GM12873 (cell line): ENCODE data around the gene NEUROD4.

Experiments
- TF ChIP-seq, protein P1 (sequence below): IDR thresholded peaks from 2 replicates; pipeline ENCODE4 v1.5.1; 2012; ENCODE audit warnings: low read depth, mild to moderate bottlenecking, moderate library complexity, low read length, control low read depth; ENCODE audit not compliant: insufficient read depth; ENCODE audit errors: missing control alignments

NEUROD4 gene

DNA sequence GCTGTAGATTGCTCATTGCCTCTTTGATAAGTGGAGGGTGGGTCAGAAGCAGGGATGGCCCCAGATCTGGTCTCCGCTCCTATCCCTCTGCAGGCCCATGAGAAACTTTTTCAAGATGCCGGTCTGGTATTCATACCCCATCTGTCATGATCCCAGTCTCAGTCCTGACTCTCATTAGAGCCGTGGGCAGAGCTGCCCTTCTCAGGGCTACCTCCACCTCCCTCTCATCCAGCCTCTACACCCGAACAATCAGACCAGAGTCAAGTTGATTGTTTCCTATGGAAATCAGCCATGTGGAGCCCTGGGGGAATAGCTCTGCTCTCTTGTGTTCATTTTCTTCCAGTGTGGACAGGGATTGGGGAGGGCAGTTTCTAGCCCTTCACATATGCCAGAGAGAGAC, 45.8 kb downstream of the NEUROD4 start:
- TF ChIP-seq, protein P1, sequence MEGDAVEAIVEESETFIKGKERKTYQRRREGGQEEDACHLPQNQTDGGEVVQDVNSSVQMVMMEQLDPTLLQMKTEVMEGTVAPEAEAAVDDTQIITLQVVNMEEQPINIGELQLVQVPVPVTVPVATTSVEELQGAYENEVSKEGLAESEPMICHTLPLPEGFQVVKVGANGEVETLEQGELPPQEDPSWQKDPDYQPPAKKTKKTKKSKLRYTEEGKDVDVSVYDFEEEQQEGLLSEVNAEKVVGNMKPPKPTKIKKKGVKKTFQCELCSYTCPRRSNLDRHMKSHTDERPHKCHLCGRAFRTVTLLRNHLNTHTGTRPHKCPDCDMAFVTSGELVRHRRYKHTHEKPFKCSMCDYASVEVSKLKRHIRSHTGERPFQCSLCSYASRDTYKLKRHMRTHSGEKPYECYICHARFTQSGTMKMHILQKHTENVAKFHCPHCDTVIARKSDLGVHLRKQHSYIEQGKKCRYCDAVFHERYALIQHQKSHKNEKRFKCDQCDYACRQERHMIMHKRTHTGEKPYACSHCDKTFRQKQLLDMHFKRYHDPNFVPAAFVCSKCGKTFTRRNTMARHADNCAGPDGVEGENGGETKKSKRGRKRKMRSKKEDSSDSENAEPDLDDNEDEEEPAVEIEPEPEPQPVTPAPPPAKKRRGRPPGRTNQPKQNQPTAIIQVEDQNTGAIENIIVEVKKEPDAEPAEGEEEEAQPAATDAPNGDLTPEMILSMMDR: no peak

- TF ChIP-seq, protein P1: no peak
Observed at GRCh38 chr12:55067701-55068100, 47.9 kb downstream of the NEUROD4 start.

- TF ChIP-seq, protein P1: peak; percentile 86
Observed at GRCh38 chr12:55068416-55069010, 48.7 kb downstream of the NEUROD4 start.

DNA sequence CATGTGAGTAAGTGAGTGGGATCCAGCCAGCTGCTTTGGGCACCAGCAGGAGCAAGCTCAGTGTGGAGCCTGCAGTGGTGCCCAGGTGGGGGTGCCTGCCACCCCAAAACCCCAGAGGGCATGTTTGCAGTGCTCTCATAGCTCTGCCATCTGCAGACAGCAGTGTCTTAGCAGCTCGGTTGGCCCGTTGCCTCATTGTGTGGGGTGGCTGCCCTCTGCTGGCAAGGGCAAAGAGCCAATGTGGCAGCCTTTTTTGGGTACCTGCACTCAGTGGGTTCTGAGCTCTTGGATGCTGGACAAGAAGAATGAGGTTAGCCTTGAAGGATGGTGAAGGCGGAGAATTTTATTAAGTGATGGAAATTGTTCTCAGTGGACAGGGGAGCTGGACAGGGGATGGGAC, 52.3 kb downstream of the NEUROD4 start:
- TF ChIP-seq, protein P1: peak; percentile 86

DNA sequence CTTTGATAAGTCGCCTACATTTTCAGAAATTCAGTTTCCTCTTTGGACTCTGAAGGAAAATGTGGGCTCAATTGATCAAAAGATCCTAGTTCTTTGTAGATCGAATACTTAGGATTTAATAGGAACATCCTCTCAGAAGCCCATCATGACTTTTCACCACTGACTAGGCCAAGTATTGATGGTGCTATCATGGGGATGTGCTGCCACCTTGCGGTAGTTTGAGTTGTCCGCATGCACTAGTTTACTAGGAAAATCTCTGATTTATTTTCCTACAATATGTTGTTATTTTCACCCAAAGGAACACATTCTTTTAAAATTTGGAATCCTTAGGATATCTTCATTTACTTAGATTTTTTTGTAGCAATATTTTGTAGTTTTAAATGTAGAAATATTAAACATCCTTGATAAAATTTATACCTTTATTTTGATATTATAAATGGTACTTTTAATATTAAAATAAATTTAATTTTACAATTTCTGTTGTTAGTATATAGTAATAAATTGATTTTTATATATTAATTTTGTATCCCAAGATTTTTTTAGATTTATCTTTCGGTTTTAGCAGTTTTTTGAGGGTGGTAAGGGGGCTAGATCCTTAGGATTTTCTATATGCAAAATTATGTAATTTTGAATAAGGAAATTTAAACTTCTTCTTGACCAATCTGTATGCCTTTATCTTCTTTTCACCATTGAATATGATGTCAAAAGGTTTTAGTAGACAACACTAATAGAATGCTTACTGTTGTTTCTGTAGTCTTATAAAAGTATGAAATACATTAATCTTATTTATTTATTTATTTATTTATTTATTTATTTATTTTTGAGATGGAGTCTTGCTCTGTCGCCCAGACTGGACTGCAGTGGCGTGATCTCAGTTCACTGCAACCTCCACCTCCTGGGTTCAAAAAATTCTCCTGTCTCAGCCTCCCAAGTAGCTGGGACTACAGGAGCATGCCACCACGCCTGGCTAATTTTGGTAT, 53.6 kb downstream of the NEUROD4 start:
- TF ChIP-seq, protein P1: peak; percentile 77

GRCh38 chr12:55074806-55075205, 55.0 kb downstream of the NEUROD4 start:
- TF ChIP-seq, protein P1: no peak
